NCI-H128 (cell line): ENCODE results near the gene DCP2.

Experiments used
- DNase-seq: peaks from one replicate; lab custom pipeline; 2025; ENCODE audit not compliant: unreplicated experiment; lab: John Stamatoyannopoulos, UW

Gene DCP2

GRCh38 chr5:113062869-113063508 is 86.4 kb downstream of the DCP2 start:
- no peak for DNase-seq

- no peak for DNase-seq
These were observed 87.3 kb downstream of the DCP2 start for GRCh38 chr5:113063927-113064326.

GRCh38 chr5:113064806-113065205 is 88.2 kb downstream of the DCP2 start:
- no peak for DNase-seq

GRCh38 chr5:113065626-113066025 is 89.0 kb downstream of the DCP2 start:
- no peak for DNase-seq

GRCh38 chr5:113067635-113068344 is 91.2 kb downstream of the DCP2 start:
- DNase-seq: no peak

GRCh38 chr5:113068559-113068958 is 92.0 kb downstream of the DCP2 start:
- DNase-seq: no peak
